ENCODE results near the gene STXBP6. TPM values are rescaled to one million over a fixed set of nuclear protein-coding genes. Genes with fewer than 3 reads are reported as not detected.

The STXBP6 gene
- polyA plus RNA-seq: 0.63 to 1.4 TPM (median 0.94 TPM) in 3 replicates
- polyA plus RNA-seq (2011; ENCODE audit: low read depth): 3.9 TPM
- polyA plus RNA-seq (2011; cell fraction: cytosol; rRNA removed): 0.77 and 1.1 TPM in 2 replicates
- 0.16 and 0.60 TPM in 2 replicates for polyA plus RNA-seq (2011; cell fraction: nucleus; rRNA removed)
- 0.71 and 6.2 TPM in 2 replicates for polyA plus RNA-seq (2012; ENCODE audit: low replicate concordance)
- 0.83 to 0.92 TPM in 2 of 3 replicates, not detected in the other for polyA minus RNA-seq
- polyA minus RNA-seq (2011; cell fraction: cytosol; rRNA and poly(A)+ RNA removed): not detected
- 0.11 and 1.2 TPM in 2 replicates for polyA minus RNA-seq (2011; cell fraction: nucleus; rRNA and poly(A)+ RNA removed)

GRCh38 chr14:25049568-25050268, at the start of gene STXBP6:
TSS of gene STXBP6 (minus strand) at chr14:25050147. CDS start at chr14:24974818, 75,329 bp downstream.
- H3K27me3 ChIP-seq (ENCODE audit: control insufficient read depth, extremely low read depth, insufficient read depth, low read length): peaks cover 23% of the 10 kb centered on the region
- dilution Hi-C loops (cut with MboI; ENCODE audit: extremely low pct_ligation_motif_present, low sequenced_read_pairs): no loop called here

GRCh38 chr14:25097120-25097519, 47.2 kb upstream of the STXBP6 start:
- FAIRE-seq: no peak
- Histone ChIP-seq H2AFZ (ENCODE audit: control insufficient read depth, low read length) (no peak overlapping the region), H3K9ac (ENCODE audit: control insufficient read depth, extremely low read depth, insufficient read depth, low read length) (no peak overlapping the region), H3K79me2 (ENCODE audit: control insufficient read depth, insufficient read depth, low read length) (no peaks in the 10 kb centered on the region), H4K20me1 (ENCODE audit: control insufficient read depth, extremely low read depth, insufficient read depth, low read length) (no peaks in the 10 kb centered on the region), H3K36me3 (ENCODE audit: control insufficient read depth in 2 of 2, extremely low read depth in 1 of 2, insufficient read depth in 2 of 2, low read length in 2 of 2) (no peaks in the 10 kb centered on the region), H3K9me1 (ENCODE audit: control insufficient read depth, extremely low read depth, insufficient read depth, low read length) (no peaks in the 10 kb centered on the region), H3K4me1 (ENCODE audit: control insufficient read depth, extremely low read depth, insufficient read depth, low read length) (no peaks in the 10 kb centered on the region), H3K4me2 (ENCODE audit: control insufficient read depth, extremely low read depth, insufficient read depth, low read depth, low read length) (no peak overlapping the region), H3K27ac (ENCODE audit: control insufficient read depth, insufficient read depth, low read length) (no peak overlapping the region), H3K27me3 (ENCODE audit: control insufficient read depth, extremely low read depth, insufficient read depth, low read length) (no peaks in the 10 kb centered on the region), H3K9me3 (ENCODE audit: control insufficient read depth, low read depth, low read length) (no peaks in the 10 kb centered on the region), H3K4me3 (ENCODE audit: control insufficient read depth in 2 of 3, extremely low read depth in 1 of 3, insufficient read depth in 2 of 3, low read depth in 1 of 3, low read length in 3 of 3) (no peak overlapping the region)
- TF ChIP-seq CTCF (optimal IDR thresholded peaks at IDR 0.05 in 1 of 3, IDR thresholded peaks at IDR 0.05 in 1 of 3, conservative IDR thresholded peaks at IDR 0.05 in 1 of 3; ENCODE audit: extremely low read depth in 1 of 3, insufficient read depth in 2 of 3, low read length in 3 of 3) (no peak), EZH2 (IDR thresholded peaks at IDR 0.05; ENCODE audit: low read length) (no peak)
- dilution Hi-C loops (cut with MboI; ENCODE audit: extremely low pct_ligation_motif_present, low sequenced_read_pairs): no loop called here
- DNase-seq (ENCODE audit: low read depth, low spot score): no peak

More at GRCh38 chr14:25049568-25050268, at the start of gene STXBP6:
- no peaks in the 10 kb centered on the region for H4K20me1 ChIP-seq (ENCODE audit: control insufficient read depth, extremely low read depth, insufficient read depth, low read length)
- H3K79me2 ChIP-seq (ENCODE audit: control insufficient read depth, insufficient read depth, low read length): no peaks in the 10 kb centered on the region
- H3K27ac ChIP-seq (ENCODE audit: control insufficient read depth, insufficient read depth, low read length): no peak within 1 kb of the TSS
- peak within 1 kb of the TSS; percentile 38 to 70 (median 65) for H3K4me3 ChIP-seq (ENCODE audit: control insufficient read depth in 2 of 3, extremely low read depth in 1 of 3, insufficient read depth in 2 of 3, low read depth in 1 of 3, low read length in 3 of 3)
- no peak for TF ChIP-seq CTCF (optimal IDR thresholded peaks at IDR 0.05 in 1 of 3, IDR thresholded peaks at IDR 0.05 in 1 of 3, conservative IDR thresholded peaks at IDR 0.05 in 1 of 3; ENCODE audit: extremely low read depth in 1 of 3, insufficient read depth in 2 of 3, low read length in 3 of 3)
- no peak for TF ChIP-seq EZH2 (IDR thresholded peaks at IDR 0.05; ENCODE audit: low read length)
- H3K4me2 ChIP-seq (ENCODE audit: control insufficient read depth, extremely low read depth, insufficient read depth, low read depth, low read length): peak within 1 kb of the TSS; percentile 93
- peaks cover 24% of the 10 kb centered on the region for H3K4me1 ChIP-seq (ENCODE audit: control insufficient read depth, extremely low read depth, insufficient read depth, low read length)
- H3K9me1 ChIP-seq (ENCODE audit: control insufficient read depth, extremely low read depth, insufficient read depth, low read length): no peaks in the 10 kb centered on the region
- H3K9me3 ChIP-seq (ENCODE audit: control insufficient read depth, low read depth, low read length): no peaks in the 10 kb centered on the region
- no peaks in the 10 kb centered on the region for H3K36me3 ChIP-seq (ENCODE audit: control insufficient read depth in 2 of 2, extremely low read depth in 1 of 2, insufficient read depth in 2 of 2, low read length in 2 of 2)
- H3K9ac ChIP-seq (ENCODE audit: control insufficient read depth, extremely low read depth, insufficient read depth, low read length): peak within 1 kb of the TSS; percentile 46
- FAIRE-seq: no peak
- no peak for DNase-seq (ENCODE audit: low read depth, low spot score)
- peak within 1 kb of the TSS; percentile 59 for H2AFZ ChIP-seq (ENCODE audit: control insufficient read depth, low read length)
